Osteoblast (primary cell): ENCODE measurements around the gene POPDC2. TPM values are rescaled to one million over a fixed set of nuclear protein-coding genes. Genes with fewer than 3 reads are reported as not detected.
A peak's percentile ranks its signal among the peaks of the same experiment; 100 is the strongest.

ENCODE experiments used
- DNase-seq: peaks from one replicate; pipeline ENCODE4 v3.0.0; 2011; ENCODE audit warnings: low spot score, mixed read lengths; ENCODE audit not compliant: insufficient read length; ENCODE audit errors: missing footprints
- H2AFZ ChIP-seq: 2 replicates; pipeline ENCODE4 v1.6.0; 2011; ENCODE audit warnings: mild to moderate bottlenecking, low read length
- H3K27ac ChIP-seq: 2 replicates; pipeline ENCODE4 v1.5.1; 2011; ENCODE audit warnings: mild to moderate bottlenecking, low read depth, low read length, moderate library complexity
- H3K27me3 ChIP-seq: 2 replicates; pipeline ENCODE4 v1.6.0; 2012; ENCODE audit warnings: mild to moderate bottlenecking, control low read depth, inconsistent platforms, low read length, moderate library complexity; ENCODE audit not compliant: insufficient read depth
- H3K36me3 ChIP-seq: 2 replicates; pipeline ENCODE4 v1.5.1; 2011; ENCODE audit warnings: mild to moderate bottlenecking, low read length, control low read depth, moderate library complexity; ENCODE audit not compliant: insufficient read depth
- H3K4me1 ChIP-seq: 2 replicates; pipeline ENCODE4 v1.5.1; 2011; ENCODE audit warnings: mild to moderate bottlenecking, low read length, control low read depth, moderate library complexity; ENCODE audit not compliant: insufficient read depth
- H3K4me2 ChIP-seq: 2 replicates; pipeline ENCODE4 v1.6.0; 2011; ENCODE audit warnings: mild to moderate bottlenecking, low read length; ENCODE audit not compliant: insufficient read depth
- H3K4me3 ChIP-seq: fragments of 200-600 bp; sonication (generic); 3 replicates; pipeline ENCODE4 v1.5.1; 2012; ENCODE audit warnings: mild to moderate bottlenecking, low read length, inconsistent platforms; ENCODE audit not compliant: insufficient read depth
- H3K79me2 ChIP-seq: 2 replicates; pipeline ENCODE4 v1.6.0; 2012; ENCODE audit warnings: mild to moderate bottlenecking, low read length, control low read depth, inconsistent platforms; ENCODE audit not compliant: insufficient read depth
- H3K9me3 ChIP-seq: 2 replicates; pipeline ENCODE4 v1.5.1; 2011; ENCODE audit warnings: low read depth, low read length, control low read depth
- H4K20me1 ChIP-seq: 2 replicates; pipeline ENCODE4 v1.6.0; 2012; ENCODE audit warnings: mild to moderate bottlenecking, low read length, control low read depth; ENCODE audit not compliant: insufficient read depth
- total RNA-seq: library from RNA; depleted of rRNA; stranded (reverse); fragments of >200 nt; gene quantifications from 2 replicates; pipeline ENCODE4 v1.2.3, GENCODE V29; 2012
- TF ChIP-seq, protein P1 (sequence below): IDR thresholded peaks from 2 replicates; pipeline ENCODE4 v1.5.1; 2011; ENCODE audit warnings: mild to moderate bottlenecking, low read depth, low read length, moderate library complexity; ENCODE audit errors: extremely low read depth

The POPDC2 gene
- total RNA-seq, 1 donor: 1.1 TPM

DNA sequence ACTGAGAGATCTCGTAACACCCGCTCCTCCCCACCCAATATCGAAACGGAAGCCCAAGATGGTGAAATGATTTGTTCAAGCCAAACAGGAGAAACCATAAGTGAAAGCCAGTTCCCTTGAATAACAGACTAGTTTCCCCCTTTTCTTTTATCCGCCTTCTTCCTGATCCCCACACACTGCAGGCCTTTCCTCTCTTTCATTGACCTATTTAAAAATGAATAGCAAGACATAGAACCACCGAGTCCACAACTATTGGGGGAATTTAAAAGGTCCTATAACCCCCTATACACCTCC, 17.2 kb upstream of the POPDC2 start:
- H3K36me3 ChIP-seq: peaks cover 15% of the 10 kb centered on the region
- no peaks in the 10 kb centered on the region for H3K9me3 ChIP-seq
- no peaks in the 10 kb centered on the region for H3K27me3 ChIP-seq
- no peaks in the 10 kb centered on the region for H4K20me1 ChIP-seq
- peaks cover 13% of the 10 kb centered on the region for H3K4me1 ChIP-seq
- H3K79me2 ChIP-seq: peaks cover 12% of the 10 kb centered on the region
- peak overlapping the region; percentile 93 for H2AFZ ChIP-seq
- TF ChIP-seq, protein P1, sequence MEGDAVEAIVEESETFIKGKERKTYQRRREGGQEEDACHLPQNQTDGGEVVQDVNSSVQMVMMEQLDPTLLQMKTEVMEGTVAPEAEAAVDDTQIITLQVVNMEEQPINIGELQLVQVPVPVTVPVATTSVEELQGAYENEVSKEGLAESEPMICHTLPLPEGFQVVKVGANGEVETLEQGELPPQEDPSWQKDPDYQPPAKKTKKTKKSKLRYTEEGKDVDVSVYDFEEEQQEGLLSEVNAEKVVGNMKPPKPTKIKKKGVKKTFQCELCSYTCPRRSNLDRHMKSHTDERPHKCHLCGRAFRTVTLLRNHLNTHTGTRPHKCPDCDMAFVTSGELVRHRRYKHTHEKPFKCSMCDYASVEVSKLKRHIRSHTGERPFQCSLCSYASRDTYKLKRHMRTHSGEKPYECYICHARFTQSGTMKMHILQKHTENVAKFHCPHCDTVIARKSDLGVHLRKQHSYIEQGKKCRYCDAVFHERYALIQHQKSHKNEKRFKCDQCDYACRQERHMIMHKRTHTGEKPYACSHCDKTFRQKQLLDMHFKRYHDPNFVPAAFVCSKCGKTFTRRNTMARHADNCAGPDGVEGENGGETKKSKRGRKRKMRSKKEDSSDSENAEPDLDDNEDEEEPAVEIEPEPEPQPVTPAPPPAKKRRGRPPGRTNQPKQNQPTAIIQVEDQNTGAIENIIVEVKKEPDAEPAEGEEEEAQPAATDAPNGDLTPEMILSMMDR: no peak
- H3K4me2 ChIP-seq: peak overlapping the region; percentile 96
- peak overlapping the region; percentile 72 for H3K4me3 ChIP-seq
- DNase-seq: no peak
- H3K27ac ChIP-seq: peak overlapping the region; percentile 52

DNA sequence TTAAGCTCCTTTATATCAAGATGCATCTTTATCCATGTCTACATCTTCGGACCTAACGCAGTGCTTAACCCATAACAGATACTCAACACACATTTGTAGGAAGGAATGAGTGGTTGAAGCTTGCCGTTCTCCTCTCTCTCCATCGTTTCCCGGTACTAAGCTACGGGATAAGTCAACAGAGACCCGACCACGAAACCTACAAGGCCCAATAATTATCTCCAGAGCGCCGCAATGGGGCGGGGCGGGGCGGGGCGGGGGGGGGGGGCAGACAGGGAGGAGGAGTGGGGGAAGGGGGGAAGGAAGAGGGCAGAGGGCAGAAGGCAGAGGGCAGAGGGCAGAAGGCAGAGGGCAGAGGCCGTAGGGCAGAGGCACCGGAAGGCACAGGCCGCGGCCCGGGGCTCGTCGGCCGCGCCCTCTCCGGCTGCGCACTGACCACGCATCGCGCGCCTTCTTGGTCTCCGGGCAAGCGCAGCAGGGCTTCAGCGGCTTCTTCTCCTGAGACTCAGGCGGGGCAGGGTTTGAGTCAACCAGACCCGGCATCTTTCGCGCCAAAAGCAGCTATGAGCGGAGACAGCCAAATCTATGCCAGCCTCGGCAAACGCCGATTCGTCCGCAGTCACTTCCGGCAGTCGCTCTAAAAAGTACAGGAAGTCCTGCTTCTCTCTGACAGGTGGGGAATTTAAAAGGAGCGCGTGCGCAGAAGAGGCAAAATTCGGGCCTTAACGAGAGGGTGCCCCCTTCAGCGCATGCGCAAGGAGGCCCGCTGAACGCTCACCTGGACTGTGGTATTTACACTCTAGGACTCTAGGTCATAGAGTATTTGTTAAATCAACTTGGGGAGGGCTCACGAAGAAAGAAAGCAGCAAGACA, 16.6 kb upstream of the POPDC2 start, which contains the start of gene COX17:
Gene COX17, minus strand, starts transcription at position 636 of the 870 bp plus-strand sequence. Its CDS starts 96 bp downstream, at position 540.
- H3K79me2 ChIP-seq: peaks cover 12% of the 10 kb centered on the region
- H3K9me3 ChIP-seq: no peaks in the 10 kb centered on the region
- H3K36me3 ChIP-seq: peaks cover 15% of the 10 kb centered on the region
- peak within 1 kb of the TSS; percentile 96 for H3K4me2 ChIP-seq
- peak within 1 kb of the TSS; percentile 93 for H2AFZ ChIP-seq
- DNase-seq: peak; percentile 96
- TF ChIP-seq, protein P1: no peak
- H3K4me1 ChIP-seq: peaks cover 13% of the 10 kb centered on the region
- H3K27me3 ChIP-seq: no peaks in the 10 kb centered on the region
- no peaks in the 10 kb centered on the region for H4K20me1 ChIP-seq
- H3K27ac ChIP-seq: peak within 1 kb of the TSS; percentile 70
- peak within 1 kb of the TSS; percentile 72 for H3K4me3 ChIP-seq

DNA sequence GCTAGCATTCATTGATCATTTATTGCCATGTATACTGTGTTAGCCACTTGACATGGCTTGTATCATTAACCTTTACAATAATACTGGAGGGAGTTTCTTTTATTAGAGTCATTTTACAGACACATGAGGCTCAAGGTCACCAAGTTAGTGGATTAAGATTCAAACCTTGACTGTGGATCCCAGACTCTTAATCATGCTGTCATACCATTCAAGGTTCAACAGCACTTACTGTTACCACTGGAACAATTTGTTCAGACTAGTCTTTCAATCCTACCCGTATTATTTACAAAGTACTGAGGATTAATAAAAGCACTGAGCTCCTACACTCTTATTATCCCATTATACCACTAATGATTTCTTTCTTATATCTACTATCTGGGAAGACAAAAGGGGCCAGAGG, 15.6 kb upstream of the POPDC2 start:
- Histone ChIP-seq H2AFZ (peak overlapping the region; percentile 91), H3K4me1 (peaks cover 13% of the 10 kb centered on the region), H3K36me3 (peaks cover 23% of the 10 kb centered on the region), H3K4me3 (peak overlapping the region; percentile 72), H3K4me2 (peak overlapping the region; percentile 96), H3K79me2 (peaks cover 12% of the 10 kb centered on the region), H3K27ac (peak overlapping the region; percentile 70), H3K9me3 (no peaks in the 10 kb centered on the region), H3K27me3 (no peaks in the 10 kb centered on the region), H4K20me1 (no peaks in the 10 kb centered on the region)
- TF ChIP-seq, protein P1: no peak
- DNase-seq: no peak

DNA sequence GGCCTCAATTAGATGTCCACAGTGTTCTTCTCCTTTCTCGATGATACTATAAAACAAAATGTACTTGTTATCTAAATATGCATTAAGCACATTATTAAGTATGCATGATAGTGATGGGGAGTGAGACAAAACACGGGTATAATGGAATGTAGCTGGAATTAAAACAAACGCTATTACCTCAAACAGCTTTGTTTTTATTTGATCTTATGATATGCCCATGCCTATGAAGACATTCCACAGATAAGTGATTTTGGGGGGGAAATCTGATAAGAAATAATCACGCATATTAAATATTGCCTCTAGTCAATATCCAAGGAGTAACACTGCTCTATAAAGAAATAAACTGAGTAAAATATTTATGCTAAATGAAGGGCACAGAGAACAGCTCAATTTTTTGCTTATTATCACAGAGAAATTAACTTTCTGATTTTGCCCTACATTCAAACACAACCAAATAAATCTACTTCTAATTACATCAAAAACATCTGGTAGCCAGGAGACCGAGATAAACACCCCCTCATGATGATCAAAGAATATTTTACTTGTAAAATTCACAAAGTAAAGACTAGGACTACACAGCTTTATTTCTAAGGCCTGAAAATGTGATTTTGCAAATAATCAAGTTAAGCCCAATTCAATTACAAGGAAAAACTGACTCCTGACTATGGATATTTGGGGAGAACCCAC, 14.9 kb upstream of the POPDC2 start:
- no peaks in the 10 kb centered on the region for H3K27me3 ChIP-seq
- no peak overlapping the region for H3K4me3 ChIP-seq
- H2AFZ ChIP-seq: no peak overlapping the region
- no peaks in the 10 kb centered on the region for H3K9me3 ChIP-seq
- peaks cover 12% of the 10 kb centered on the region for H3K79me2 ChIP-seq
- no peak overlapping the region for H3K27ac ChIP-seq
- no peak for DNase-seq
- peaks cover 24% of the 10 kb centered on the region for H3K36me3 ChIP-seq
- H4K20me1 ChIP-seq: no peaks in the 10 kb centered on the region
- TF ChIP-seq, protein P1: no peak
- H3K4me1 ChIP-seq: peaks cover 13% of the 10 kb centered on the region
- H3K4me2 ChIP-seq: peak overlapping the region; percentile 96
